Measurements from ENCODE around the gene ZNF786.

ZNF786 gene

GRCh38 chr7:149028346-149029109, 62.0 kb downstream of the ZNF786 start, which contains the start of gene PDIA4:
Gene PDIA4, minus strand, starts transcription at chr7:149028505. Its CDS starts 97 bp downstream, at chr7:149028408.
- DNase-seq, result peak; percentile 99

GRCh38 chr7:149027611-149028345, 62.7 kb downstream of the ZNF786 start:
- DNase-seq, result no peak

- no peak for DNase-seq
Measured at GRCh38 chr7:149027055-149027454, 63.5 kb downstream of the ZNF786 start.

DNA sequence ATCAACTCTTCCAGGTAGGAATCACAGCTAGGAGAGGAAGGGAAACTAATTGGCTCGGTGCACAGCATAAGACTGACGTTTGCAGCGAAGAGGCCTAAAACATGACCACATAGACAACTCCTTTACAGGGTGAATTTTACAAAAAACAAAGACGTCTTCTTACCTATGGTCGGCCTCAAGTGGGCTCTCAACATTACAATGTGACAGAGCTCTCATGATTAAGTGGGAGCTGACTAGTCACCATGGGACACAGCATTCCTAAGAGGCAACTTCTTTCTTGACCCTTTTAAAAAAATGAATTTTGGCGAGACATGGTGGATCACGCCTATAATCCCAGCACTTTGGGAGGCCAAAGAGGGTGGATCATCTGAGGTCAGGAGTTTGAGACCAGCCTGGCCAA, 66.9 kb downstream of the ZNF786 start:
- DNase-seq, result no peak

DNA sequence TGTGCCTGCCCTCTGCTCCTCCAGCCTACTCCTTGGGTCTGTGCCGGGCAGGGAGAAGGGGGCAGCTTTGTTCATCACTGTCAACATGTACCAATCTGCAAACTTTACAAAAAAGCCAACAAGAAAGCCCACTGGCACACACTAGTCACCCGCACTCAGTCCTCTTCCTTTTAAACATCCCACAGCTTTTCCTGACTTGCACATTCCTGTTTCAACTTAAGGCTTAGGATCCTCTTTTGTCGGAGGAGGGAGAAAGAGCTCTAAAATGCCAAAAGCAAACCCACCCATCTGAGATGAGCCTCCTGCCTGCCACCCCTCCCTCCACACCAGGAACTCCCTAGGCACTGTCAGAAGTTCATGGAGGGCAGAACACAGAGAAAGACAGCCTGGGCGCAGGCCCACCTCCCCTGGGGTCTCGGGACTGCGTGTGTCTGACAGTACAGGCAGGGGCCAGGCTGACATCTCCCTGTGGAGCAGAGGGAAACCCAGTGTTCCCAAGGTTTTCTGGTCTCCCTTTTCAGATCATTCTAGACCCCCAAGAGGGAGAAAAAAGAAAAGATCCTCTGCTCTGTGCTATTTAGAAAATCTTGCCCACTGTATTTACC, 67.7 kb downstream of the ZNF786 start:
- DNase-seq, result no peak

DNA sequence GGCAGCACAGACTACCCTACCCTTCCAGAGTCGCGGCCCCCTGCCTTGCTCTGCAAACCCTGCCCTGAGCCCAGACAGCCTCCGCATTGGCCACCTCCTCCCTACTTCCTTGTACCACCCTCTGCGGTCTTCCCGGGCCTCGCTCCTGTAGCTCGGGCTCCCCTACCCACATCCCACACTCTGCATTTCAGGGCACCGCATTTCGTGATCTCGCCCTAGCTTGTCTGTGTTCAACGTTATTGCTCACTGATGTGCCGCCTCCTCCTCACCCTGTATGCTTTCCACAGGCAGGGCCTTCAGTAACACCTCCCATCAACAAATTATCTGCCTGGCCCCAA, 68.8 kb downstream of the ZNF786 start:
- DNase-seq, result no peak

GRCh38 chr7:149020483-149020882, 70.0 kb downstream of the ZNF786 start:
- DNase-seq, result no peak
